ENCODE measurements around the gene LCOR. TPM values are rescaled to one million over a fixed set of nuclear protein-coding genes. Genes with fewer than 3 reads are reported as not detected.

The LCOR gene
- total and polyA plus RNA-seq, 8 donors: 4.5 to 34.2 (median 19.5) TPM

GRCh38 chr10:96913906-96914305 is 81.8 kb downstream of the LCOR start:
- DNase-seq (no peak), ATAC-seq (no peak), FAIRE-seq (no peak)
- no peaks in the 10 kb centered on the region for H3K27me3 ChIP-seq
- TF ChIP-seq CTCF (IDR thresholded peaks at IDR 0.05): no peak
- 94 to 96% methylated on average over 5 of the region's 5 CpGs for WGBS, 2 donors
- no peaks in the 10 kb centered on the region for H3K9me3 ChIP-seq
- no peak overlapping the region for H3K27ac ChIP-seq
- no peak overlapping the region for H3K4me3 ChIP-seq
- no peaks in the 10 kb centered on the region for H3K36me3 ChIP-seq
- intact Hi-C loops (cut with DNase I): no loop called here
- H3K4me1 ChIP-seq: no peaks in the 10 kb centered on the region

- TF ChIP-seq CTCF (IDR thresholded peaks at IDR 0.05): no peak
- FAIRE-seq (no peak), DNase-seq (no peak), ATAC-seq (no peak)
- Histone ChIP-seq H3K27me3 (no peaks in the 10 kb centered on the region), H3K4me3 (no peak overlapping the region), H3K27ac (no peak overlapping the region), H3K9me3 (no peaks in the 10 kb centered on the region), H3K36me3 (no peaks in the 10 kb centered on the region), H3K4me1 (peaks cover 0 to 1% (median 0%) of the 10 kb centered on the region in 3 donors)
- intact Hi-C loops (cut with DNase I): no loop called here
- WGBS, 2 donors: 88 to 89% methylated on average over 5 of the region's 5 CpGs
Measured at GRCh38 chr10:96917628-96918027, 85.5 kb downstream of the LCOR start.

- WGBS, 2 donors: 70 to 76% methylated on average over 5 of the region's 5 CpGs
- Histone ChIP-seq H3K27me3 (no peaks in the 10 kb centered on the region), H3K4me3 (no peak overlapping the region), H3K9me3 (no peaks in the 10 kb centered on the region), H3K36me3 (no peaks in the 10 kb centered on the region), H3K4me1 (peaks cover under 1 to 8% (median 6%) of the 10 kb centered on the region in 3 donors), H3K27ac (no peak overlapping the region)
- DNase-seq (no peak), FAIRE-seq (no peak), ATAC-seq (peak in 2 of 4 donors; percentile 12 to 30)
- no peak for TF ChIP-seq CTCF (IDR thresholded peaks at IDR 0.05)
- intact Hi-C loops (cut with DNase I): no loop called here
Measured at GRCh38 chr10:96918214-96919002, 86.3 kb downstream of the LCOR start.

GRCh38 chr10:96919785-96920430 is 87.8 kb downstream of the LCOR start:
- no peak overlapping the region for H3K27ac ChIP-seq
- no peak overlapping the region for H3K4me3 ChIP-seq
- TF ChIP-seq CTCF (IDR thresholded peaks at IDR 0.05): no peak
- no peaks in the 10 kb centered on the region for H3K9me3 ChIP-seq
- no peaks in the 10 kb centered on the region for H3K27me3 ChIP-seq
- ATAC-seq: no peak
- H3K4me1 ChIP-seq: peaks cover 7 to 11% (median 10%) of the 10 kb centered on the region in 3 donors
- intact Hi-C loops (cut with DNase I): no loop called here
- H3K36me3 ChIP-seq: peaks cover 0 to 5% (median 0%) of the 10 kb centered on the region in 3 donors
- DNase-seq: no peak
- 91 to 96% methylated on average over 5 of the region's 5 CpGs for WGBS, 2 donors
- FAIRE-seq: no peak

GRCh38 chr10:96921655-96922054 is 89.6 kb downstream of the LCOR start:
- peaks cover 0 to 5% (median 0%) of the 10 kb centered on the region in 3 donors for H3K36me3 ChIP-seq
- ATAC-seq (no peak), DNase-seq (no peak), FAIRE-seq (no peak)
- peaks cover 7 to 11% (median 10%) of the 10 kb centered on the region in 3 donors for H3K4me1 ChIP-seq
- H3K4me3 ChIP-seq: no peak overlapping the region
- H3K27ac ChIP-seq: no peak overlapping the region
- no peaks in the 10 kb centered on the region for H3K9me3 ChIP-seq
- WGBS, 2 donors: 93 to 97% methylated on average over 4 of the region's 4 CpGs
- TF ChIP-seq CTCF (IDR thresholded peaks at IDR 0.05): no peak
- no peaks in the 10 kb centered on the region for H3K27me3 ChIP-seq
- intact Hi-C loops (cut with DNase I): no loop called here
